Colonic mucosa (tissue), 4 donors: Measurements from ENCODE around the gene PERCC1. TPM values are rescaled to one million over a fixed set of nuclear protein-coding genes. Genes with fewer than 3 reads are reported as not detected.

Experiments
- DNase-seq: peaks from one replicate; pipeline ENCODE4 v3.0.0-alpha.2; 2020
- H3K27ac ChIP-seq: fragments of 200-600 bp; one replicate; pipeline ENCODE4 v1.8.0; 2021
- H3K27me3 ChIP-seq: fragments of 200-600 bp; one replicate; pipeline ENCODE4 v1.8.0; 2021
- H3K36me3 ChIP-seq: fragments of 200-600 bp; one replicate; pipeline ENCODE4 v1.8.0; 2021
- H3K4me1 ChIP-seq: fragments of 200-600 bp; one replicate; pipeline ENCODE4 v1.8.0; 2021; ENCODE audit warnings: mild to moderate bottlenecking
- H3K4me3 ChIP-seq: fragments of 200-600 bp; one replicate; pipeline ENCODE4 v1.8.0; 2021
- H3K9ac ChIP-seq, 2 donors: one replicate each; pipeline ENCODE4 v1.7.0; 2013; ENCODE audit warnings: control low read depth in 2 of 2, low read depth in 2 of 2, low read length in 2 of 2
- H3K9me3 ChIP-seq: fragments of 200-600 bp; one replicate; pipeline ENCODE4 v1.8.0; 2021
- CTCF ChIP-seq: fragments of 200-600 bp; IDR thresholded peaks from one replicate; pipeline ENCODE4 v1.8.0; 2022; ENCODE audit warnings: antibody characterized with exemption, mild to moderate bottlenecking
- intact Hi-C: fragments of 100-400 bp; cut with DNase I; formaldehyde crosslinking; loops from one replicate; pipeline ENCODE4 v1.14.1; 2022
- total RNA-seq, 2 donors: library from RNA; stranded (reverse); fragmentation: NEBNext Ultra II Directional in 1 of 2; extraction: Animal tissue kit (Norgen Biotek cat#: 25700) in 1 of 2; gene quantifications; one replicate each; pipeline ENCODE4 v1.2.1, GENCODE V29; 2021
- donor health status: healthy.
- donor health status: DM: no; HTN: no; CAD: no.
- donor health status: DM: no; HTN: no; CAD: no.

Gene PERCC1
- total RNA-seq, 2 donors from 2014 or later: 0.27 TPM

GRCh38 chr16:1458977-1459341 lies 28.1 kb downstream of the PERCC1 start:
- no peak for TF ChIP-seq CTCF
- H3K27me3 ChIP-seq: no peaks in the 10 kb centered on the region
- no peaks in the 10 kb centered on the region for H3K9me3 ChIP-seq
- H3K27ac ChIP-seq: no peak overlapping the region
- no peak overlapping the region for H3K4me3 ChIP-seq
- H3K9ac ChIP-seq: no peak overlapping the region
- DNase-seq: no peak
- no peaks in the 10 kb centered on the region for H3K36me3 ChIP-seq
- no peaks in the 10 kb centered on the region for H3K4me1 ChIP-seq
- intact Hi-C loops: no loop called here

- Histone ChIP-seq H3K4me3 (no peak overlapping the region), H3K27me3 (no peaks in the 10 kb centered on the region), H3K27ac (no peak overlapping the region), H3K9me3 (no peaks in the 10 kb centered on the region), H3K9ac (no peak overlapping the region), H3K4me1 (no peaks in the 10 kb centered on the region), H3K36me3 (no peaks in the 10 kb centered on the region)
- intact Hi-C loops: no loop called here
- no peak for DNase-seq
- TF ChIP-seq CTCF: no peak
These were observed 29.1 kb downstream of the PERCC1 start for GRCh38 chr16:1459967-1460366.

- H3K36me3 ChIP-seq: no peaks in the 10 kb centered on the region
- no peak overlapping the region for H3K4me3 ChIP-seq
- no peaks in the 10 kb centered on the region for H3K4me1 ChIP-seq
- no peak for TF ChIP-seq CTCF
- no peak overlapping the region for H3K9ac ChIP-seq
- no peak overlapping the region for H3K27ac ChIP-seq
- no peaks in the 10 kb centered on the region for H3K27me3 ChIP-seq
- H3K9me3 ChIP-seq: no peaks in the 10 kb centered on the region
- DNase-seq: no peak
- intact Hi-C loops: no loop called here
These were observed 29.8 kb downstream of the PERCC1 start for GRCh38 chr16:1460602-1461138.

GRCh38 chr16:1461146-1461545 lies 30.3 kb downstream of the PERCC1 start:
- Histone ChIP-seq H3K9me3 (no peaks in the 10 kb centered on the region), H3K9ac (no peak overlapping the region), H3K36me3 (no peaks in the 10 kb centered on the region), H3K4me1 (no peaks in the 10 kb centered on the region), H3K27ac (no peak overlapping the region), H3K27me3 (no peaks in the 10 kb centered on the region), H3K4me3 (no peak overlapping the region)
- TF ChIP-seq CTCF: no peak
- intact Hi-C loops: no loop called here
- DNase-seq: no peak

GRCh38 chr16:1464196-1464893 lies 33.5 kb downstream of the PERCC1 start:
- TF ChIP-seq CTCF: no peak
- Histone ChIP-seq H3K36me3 (no peaks in the 10 kb centered on the region), H3K27me3 (no peaks in the 10 kb centered on the region), H3K9me3 (no peaks in the 10 kb centered on the region), H3K27ac (no peak overlapping the region), H3K4me3 (no peak overlapping the region), H3K9ac (no peak overlapping the region), H3K4me1 (no peaks in the 10 kb centered on the region)
- intact Hi-C loops: no loop called here
- DNase-seq: no peak
